Activated naive CD4-positive, alpha-beta T cell treated with anti-CD3 and anti-CD28 coated beads, Interleukin-2, amount 50 U/mL, for 24 hours (primary cell): ENCODE results near the gene OPTC.

ENCODE experiments used
- H3K27ac Mint-ChIP-seq: one replicate; pipeline ENCODE4 v1.8.0; 2021; ENCODE audit warnings: mild to moderate bottlenecking, mixed read lengths
- H3K27me3 Mint-ChIP-seq: one replicate; pipeline ENCODE4 v1.8.0; 2021; ENCODE audit warnings: mixed read lengths
- H3K36me3 Mint-ChIP-seq: one replicate; pipeline ENCODE4 v1.8.0; 2021; ENCODE audit warnings: mixed read lengths
- H3K4me1 Mint-ChIP-seq: one replicate; pipeline ENCODE4 v1.8.0; 2021; ENCODE audit warnings: mixed read lengths
- H3K4me3 Mint-ChIP-seq: one replicate; pipeline ENCODE4 v1.8.0; 2021; ENCODE audit warnings: mild to moderate bottlenecking, mixed read lengths
- H3K9me3 Mint-ChIP-seq: one replicate; pipeline ENCODE4 v1.8.0; 2021; ENCODE audit warnings: mixed read lengths

The OPTC gene

GRCh38 chr1:203544978-203545816, 51.2 kb downstream of the OPTC start:
- H3K4me1 Mint-ChIP-seq = no peaks in the 10 kb centered on the region
- no peaks in the 10 kb centered on the region for H3K9me3 Mint-ChIP-seq
- H3K27me3 Mint-ChIP-seq = no peaks in the 10 kb centered on the region
- no peaks in the 10 kb centered on the region for H3K36me3 Mint-ChIP-seq
- H3K27ac Mint-ChIP-seq = no peak overlapping the region
- no peak overlapping the region for H3K4me3 Mint-ChIP-seq

GRCh38 chr1:203546274-203546673, 52.3 kb downstream of the OPTC start:
- H3K27ac Mint-ChIP-seq = no peak overlapping the region
- no peaks in the 10 kb centered on the region for H3K36me3 Mint-ChIP-seq

GRCh38 chr1:203547147-203547546, 53.2 kb downstream of the OPTC start:
- H3K4me1 Mint-ChIP-seq = no peaks in the 10 kb centered on the region
- no peak overlapping the region for H3K27ac Mint-ChIP-seq
- no peak overlapping the region for H3K4me3 Mint-ChIP-seq
- H3K27me3 Mint-ChIP-seq = no peaks in the 10 kb centered on the region
- no peaks in the 10 kb centered on the region for H3K9me3 Mint-ChIP-seq
- no peaks in the 10 kb centered on the region for H3K36me3 Mint-ChIP-seq

More at GRCh38 chr1:203546274-203546673, 52.3 kb downstream of the OPTC start:
- Mint-ChIP-seq H3K9me3 (no peaks in the 10 kb centered on the region), H3K4me1 (no peaks in the 10 kb centered on the region), H3K4me3 (no peak overlapping the region), H3K27me3 (no peaks in the 10 kb centered on the region)

- Mint-ChIP-seq H3K27me3 (no peaks in the 10 kb centered on the region), H3K36me3 (no peaks in the 10 kb centered on the region), H3K4me1 (no peaks in the 10 kb centered on the region), H3K4me3 (no peak overlapping the region), H3K9me3 (no peaks in the 10 kb centered on the region), H3K27ac (no peak overlapping the region)
Observed at GRCh38 chr1:203547771-203548421, 53.9 kb downstream of the OPTC start.

- Mint-ChIP-seq H3K36me3 (no peaks in the 10 kb centered on the region), H3K27ac (no peak overlapping the region), H3K4me3 (no peak overlapping the region), H3K27me3 (no peaks in the 10 kb centered on the region), H3K4me1 (no peaks in the 10 kb centered on the region), H3K9me3 (no peaks in the 10 kb centered on the region)
Observed at GRCh38 chr1:203548892-203549291, 54.9 kb downstream of the OPTC start.

- Mint-ChIP-seq H3K4me3 (no peak overlapping the region), H3K4me1 (no peaks in the 10 kb centered on the region), H3K9me3 (no peaks in the 10 kb centered on the region), H3K27me3 (no peaks in the 10 kb centered on the region), H3K36me3 (no peaks in the 10 kb centered on the region), H3K27ac (no peak overlapping the region)
Observed at GRCh38 chr1:203549309-203549708, 55.4 kb downstream of the OPTC start.

GRCh38 chr1:203550846-203551245, 56.9 kb downstream of the OPTC start:
- Mint-ChIP-seq H3K4me3 (no peak overlapping the region), H3K9me3 (no peaks in the 10 kb centered on the region), H3K4me1 (no peaks in the 10 kb centered on the region), H3K27me3 (no peaks in the 10 kb centered on the region), H3K36me3 (no peaks in the 10 kb centered on the region), H3K27ac (no peak overlapping the region)

GRCh38 chr1:203551550-203551949, 57.6 kb downstream of the OPTC start:
- H3K27me3 Mint-ChIP-seq = no peaks in the 10 kb centered on the region
- H3K4me3 Mint-ChIP-seq = no peak overlapping the region
- no peaks in the 10 kb centered on the region for H3K4me1 Mint-ChIP-seq
- H3K36me3 Mint-ChIP-seq = no peaks in the 10 kb centered on the region
- H3K9me3 Mint-ChIP-seq = no peaks in the 10 kb centered on the region
- H3K27ac Mint-ChIP-seq = no peak overlapping the region

GRCh38 chr1:203553496-203553895, 59.5 kb downstream of the OPTC start:
- Mint-ChIP-seq H3K9me3 (no peaks in the 10 kb centered on the region), H3K4me1 (no peaks in the 10 kb centered on the region), H3K27me3 (no peaks in the 10 kb centered on the region), H3K27ac (no peak overlapping the region), H3K4me3 (no peak overlapping the region), H3K36me3 (no peaks in the 10 kb centered on the region)

GRCh38 chr1:203554071-203554470, 60.1 kb downstream of the OPTC start:
- Mint-ChIP-seq H3K36me3 (no peaks in the 10 kb centered on the region), H3K27ac (no peak overlapping the region), H3K9me3 (no peaks in the 10 kb centered on the region), H3K4me1 (no peaks in the 10 kb centered on the region), H3K27me3 (no peaks in the 10 kb centered on the region), H3K4me3 (no peak overlapping the region)

- Mint-ChIP-seq H3K27me3 (no peaks in the 10 kb centered on the region), H3K36me3 (no peaks in the 10 kb centered on the region), H3K9me3 (no peaks in the 10 kb centered on the region), H3K27ac (no peak overlapping the region), H3K4me3 (no peak overlapping the region), H3K4me1 (no peaks in the 10 kb centered on the region)
Observed at GRCh38 chr1:203555076-203555475, 61.1 kb downstream of the OPTC start.

- Mint-ChIP-seq H3K4me3 (no peak overlapping the region), H3K4me1 (no peaks in the 10 kb centered on the region), H3K36me3 (no peaks in the 10 kb centered on the region), H3K27me3 (no peaks in the 10 kb centered on the region), H3K9me3 (no peaks in the 10 kb centered on the region), H3K27ac (no peak overlapping the region)
Observed at GRCh38 chr1:203555511-203556046, 61.6 kb downstream of the OPTC start.

GRCh38 chr1:203556047-203556851, 62.3 kb downstream of the OPTC start:
- Mint-ChIP-seq H3K36me3 (no peaks in the 10 kb centered on the region), H3K4me3 (no peak overlapping the region), H3K27me3 (no peaks in the 10 kb centered on the region), H3K9me3 (no peaks in the 10 kb centered on the region), H3K4me1 (no peaks in the 10 kb centered on the region), H3K27ac (no peak overlapping the region)

GRCh38 chr1:203557390-203557789, 63.4 kb downstream of the OPTC start:
- H3K4me1 Mint-ChIP-seq = no peaks in the 10 kb centered on the region
- no peak overlapping the region for H3K27ac Mint-ChIP-seq
- no peak overlapping the region for H3K4me3 Mint-ChIP-seq

GRCh38 chr1:203558064-203558760, 64.3 kb downstream of the OPTC start:
- Mint-ChIP-seq H3K4me3 (no peak overlapping the region), H3K4me1 (no peaks in the 10 kb centered on the region), H3K9me3 (no peaks in the 10 kb centered on the region), H3K27ac (no peak overlapping the region), H3K36me3 (no peaks in the 10 kb centered on the region), H3K27me3 (no peaks in the 10 kb centered on the region)

More at GRCh38 chr1:203557390-203557789, 63.4 kb downstream of the OPTC start:
- no peaks in the 10 kb centered on the region for H3K27me3 Mint-ChIP-seq
- H3K9me3 Mint-ChIP-seq = no peaks in the 10 kb centered on the region
- no peaks in the 10 kb centered on the region for H3K36me3 Mint-ChIP-seq
